GM18909 (cell line): Measurements from ENCODE around the gene ANO4.

Source experiments
- ATAC-seq: cut with Tn5 transposase; IDR thresholded peaks from one replicate; pipeline ENCODE4 v1.9.1; 2021; ENCODE audit warnings: mild to moderate bottlenecking; ENCODE audit not compliant: unreplicated experiment, poor library complexity

ANO4 gene

DNA sequence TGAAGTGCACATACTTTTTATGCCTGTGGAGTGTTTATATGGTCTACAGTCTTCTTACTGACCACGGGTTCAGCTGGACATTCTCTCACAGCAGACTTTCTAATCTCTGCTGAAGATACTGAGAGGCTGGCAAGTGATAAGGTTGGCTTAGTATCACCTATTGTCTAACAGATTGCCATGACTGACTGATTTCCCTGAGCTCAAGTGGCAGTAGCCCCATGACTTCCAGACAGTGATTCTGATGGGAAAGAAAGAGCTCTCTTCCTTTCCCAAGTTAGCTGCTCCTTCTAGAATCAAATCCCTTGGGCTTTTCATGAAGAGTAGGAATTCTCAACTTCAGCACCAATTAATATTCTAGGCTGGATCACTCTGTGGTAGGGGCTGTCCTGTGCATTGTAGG, 141.4 kb downstream of the ANO4 start:
- no peak for ATAC-seq

DNA sequence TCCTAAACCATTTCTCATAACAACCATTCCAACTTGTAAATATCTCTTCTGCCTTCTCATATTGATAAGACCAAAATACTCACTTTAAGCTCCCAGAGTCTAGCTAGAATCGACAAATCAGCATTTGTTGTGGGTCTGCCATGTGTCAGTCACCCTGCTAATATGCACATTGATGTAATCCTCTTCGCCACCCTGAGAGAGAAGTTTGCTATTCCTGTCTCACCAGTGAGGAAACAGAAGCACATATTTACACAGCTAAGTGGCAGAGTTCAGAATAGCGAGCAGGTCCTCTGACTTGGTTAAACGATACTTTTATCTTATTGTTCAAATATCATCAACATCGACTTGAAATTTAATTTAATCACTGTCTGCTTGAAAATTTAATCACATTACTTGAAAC, 142.1 kb downstream of the ANO4 start:
- no peak for ATAC-seq

DNA sequence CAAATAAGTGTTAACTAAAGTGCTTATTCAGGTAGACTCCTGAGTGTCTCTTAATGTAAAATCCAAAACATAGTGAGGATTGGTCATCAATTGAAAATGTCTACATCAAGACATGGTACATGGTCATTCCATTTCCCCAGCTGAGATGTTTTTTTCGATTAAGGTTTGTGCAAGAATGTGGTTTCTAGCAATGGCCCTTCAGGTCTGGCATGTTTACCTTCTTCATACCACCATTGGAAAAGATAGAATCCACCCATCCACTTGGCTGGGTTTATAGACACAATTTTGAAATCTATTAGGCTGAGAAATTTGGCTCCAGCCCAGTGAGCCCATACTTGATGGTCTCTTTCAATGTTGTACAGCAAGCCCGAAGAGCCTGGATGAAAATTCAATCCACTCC, 145.9 kb downstream of the ANO4 start:
- ATAC-seq, result no peak

DNA sequence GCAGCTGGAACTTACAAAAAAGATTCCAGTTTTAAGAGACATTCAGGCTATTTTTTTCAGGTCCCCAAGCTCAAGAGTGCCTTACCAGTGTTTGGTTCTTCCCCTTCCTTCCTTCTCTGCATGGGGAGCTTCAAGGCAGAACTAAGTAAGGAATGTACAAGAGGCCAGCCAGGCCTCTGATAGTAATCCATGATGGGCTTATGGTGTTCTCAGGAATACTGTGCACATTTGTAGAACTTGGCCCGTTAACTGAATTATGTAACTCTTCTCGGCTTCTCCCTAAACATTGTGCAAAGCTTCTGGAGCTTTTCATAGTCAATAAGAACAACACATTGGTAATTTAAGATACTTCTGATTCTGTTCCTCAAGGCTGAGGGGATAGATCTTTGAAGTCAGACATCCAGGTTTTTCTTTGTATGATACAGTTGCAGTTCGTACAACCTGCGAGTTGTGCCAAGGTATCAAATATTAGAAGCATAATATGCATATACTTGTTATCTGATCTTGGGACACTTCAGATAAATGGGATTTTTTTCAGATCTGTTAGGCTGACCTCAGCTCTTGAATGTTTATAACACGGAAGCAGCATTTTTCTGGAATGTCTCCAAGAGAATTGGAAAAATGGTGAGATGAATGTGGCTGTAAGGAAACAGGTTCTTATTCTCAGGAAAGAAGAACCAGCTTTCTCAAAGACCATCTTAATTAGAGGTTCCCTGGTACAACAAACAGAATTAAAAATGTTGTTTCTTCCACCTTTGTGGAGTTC, 148.6 kb downstream of the ANO4 start:
- no peak for ATAC-seq

DNA sequence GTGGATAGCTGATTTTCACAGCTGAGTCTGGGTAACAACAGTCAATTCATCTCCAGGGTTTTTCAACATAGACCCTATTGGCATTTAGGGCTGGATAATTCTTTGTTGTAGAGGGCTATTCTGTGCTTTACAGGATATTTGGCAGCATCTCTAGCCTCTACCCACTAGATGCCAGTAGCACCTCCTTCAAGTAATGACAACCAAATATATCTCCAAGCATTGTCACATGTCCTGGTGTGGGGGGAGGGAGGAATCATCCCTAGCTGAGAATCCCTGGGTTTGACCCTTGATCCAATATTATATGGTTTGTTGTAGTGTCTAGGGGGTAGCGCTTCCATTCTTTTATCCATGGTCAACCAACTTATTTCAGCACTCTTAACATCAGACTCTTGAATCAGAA, 157.2 kb downstream of the ANO4 start:
- ATAC-seq, result no peak

DNA sequence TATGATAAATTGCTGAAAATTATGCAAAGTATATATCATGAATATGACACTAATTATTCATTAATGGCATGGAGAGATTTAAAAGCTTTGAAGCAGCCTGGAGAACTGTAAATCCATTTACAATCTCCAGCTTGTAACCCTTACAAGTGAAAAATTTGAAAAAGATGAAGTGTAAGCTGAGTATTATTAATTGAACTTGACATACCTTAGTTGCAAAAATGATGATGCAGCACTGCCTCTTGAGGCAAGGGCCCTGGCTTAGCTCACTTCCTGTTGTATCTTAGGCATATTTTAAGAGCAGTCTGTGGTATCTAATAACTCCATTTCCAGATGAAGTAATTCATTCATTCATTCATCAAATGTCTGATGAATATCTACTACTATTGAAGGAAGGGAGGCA, 158.6 kb downstream of the ANO4 start:
- no peak for ATAC-seq

DNA sequence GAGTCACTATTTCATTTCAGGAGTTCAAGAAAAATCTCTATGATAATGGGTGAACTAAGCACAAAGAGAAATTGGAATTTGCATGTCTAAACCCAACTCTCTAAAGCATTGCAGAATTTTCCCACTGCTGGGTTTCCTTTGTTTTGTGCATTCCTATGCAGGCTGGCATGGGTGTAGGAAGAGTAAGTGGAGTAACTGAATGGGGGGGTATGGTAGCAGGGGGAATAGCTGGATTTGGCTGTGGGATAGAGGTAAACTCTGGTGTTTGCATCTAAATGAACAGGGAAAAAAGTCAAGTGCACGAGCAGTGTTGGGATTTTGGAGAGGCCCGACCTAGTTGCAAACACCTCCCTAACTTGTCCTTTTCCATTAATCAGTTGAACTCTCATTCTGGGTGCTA, 159.1 kb downstream of the ANO4 start:
- no peak for ATAC-seq

DNA sequence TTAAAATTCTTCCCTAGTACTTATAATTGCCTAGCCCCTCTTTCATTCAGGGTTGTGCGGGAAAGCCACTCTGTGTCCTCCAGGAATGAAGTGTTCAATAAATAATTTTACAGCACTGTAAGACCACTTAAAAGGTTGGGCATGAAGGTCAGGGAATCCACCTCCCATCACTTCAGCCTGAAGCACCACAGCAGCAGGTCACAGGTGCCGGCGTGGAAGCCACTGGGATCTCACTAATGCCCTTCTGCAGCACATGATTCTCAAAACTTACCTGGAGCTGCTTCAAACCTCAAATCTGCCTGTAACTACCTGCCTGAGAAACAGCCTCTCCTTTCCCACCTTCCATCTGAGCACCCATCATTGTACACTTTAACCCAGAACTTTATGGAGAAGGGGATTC, 159.5 kb downstream of the ANO4 start:
- no peak for ATAC-seq

DNA sequence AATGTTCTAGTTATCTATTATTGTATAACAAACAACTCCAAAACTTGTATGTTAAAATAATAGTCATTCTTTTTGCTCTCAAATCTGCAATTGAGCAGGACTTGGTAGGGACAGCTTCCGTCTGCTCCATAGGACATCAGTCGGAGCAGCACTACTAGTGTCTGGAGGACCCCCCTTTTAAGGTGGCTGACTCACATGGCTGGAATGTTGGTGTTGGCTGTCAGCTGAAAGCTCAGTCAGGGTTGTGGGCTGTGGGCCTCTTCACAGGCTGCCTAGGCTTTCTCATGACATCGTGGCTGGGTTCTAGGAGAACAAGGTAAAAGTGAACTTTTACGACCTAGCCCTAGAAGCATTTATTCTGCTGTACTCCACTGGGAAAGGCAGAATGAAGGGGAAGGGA, 160.6 kb downstream of the ANO4 start:
- ATAC-seq, result no peak

DNA sequence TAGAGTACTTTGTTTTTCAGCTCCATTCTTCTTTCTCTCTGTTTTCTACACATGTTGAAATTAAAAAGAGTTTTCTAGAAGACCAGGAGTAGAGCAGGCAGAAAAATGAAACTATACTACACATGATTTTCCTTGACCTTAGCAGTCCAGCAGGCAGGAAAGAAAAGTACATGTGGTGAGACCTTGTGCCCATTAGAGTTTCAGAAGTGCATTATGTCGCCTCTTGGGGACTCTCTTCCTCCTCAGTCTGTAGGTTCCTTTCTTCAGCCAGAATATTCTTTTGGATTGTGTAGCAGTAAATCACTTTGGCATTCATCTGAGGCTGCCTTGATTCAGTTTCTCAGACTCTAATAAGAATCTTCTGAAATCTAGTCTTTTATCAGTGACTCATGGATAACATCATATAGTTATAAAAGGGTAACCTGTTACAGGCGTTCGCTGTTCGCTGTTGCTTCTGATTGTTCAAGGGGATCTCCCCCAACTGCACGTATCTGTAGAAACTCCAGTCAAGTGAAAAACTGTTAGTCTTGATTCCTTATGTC, 161.8 kb downstream of the ANO4 start:
- ATAC-seq, result no peak

DNA sequence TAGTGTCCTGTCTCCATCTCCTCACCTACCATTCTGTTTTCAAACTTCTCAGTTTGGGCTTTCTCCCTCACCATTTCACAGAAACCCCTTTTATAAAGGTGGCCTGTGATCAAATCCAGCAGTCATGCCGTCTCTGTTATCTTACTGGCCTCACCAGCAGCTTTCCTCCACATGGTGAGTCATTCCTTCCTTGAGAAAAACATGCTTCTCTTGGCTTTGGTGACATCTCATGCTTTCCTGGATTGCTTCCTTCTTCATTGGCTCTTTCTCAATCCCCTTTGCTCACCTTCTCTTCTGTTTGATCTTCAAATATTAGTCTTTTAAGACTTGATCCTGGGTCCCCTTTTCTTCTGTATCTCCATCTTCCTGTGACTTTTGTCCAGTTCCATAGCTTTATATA, 164.9 kb downstream of the ANO4 start:
- no peak for ATAC-seq

DNA sequence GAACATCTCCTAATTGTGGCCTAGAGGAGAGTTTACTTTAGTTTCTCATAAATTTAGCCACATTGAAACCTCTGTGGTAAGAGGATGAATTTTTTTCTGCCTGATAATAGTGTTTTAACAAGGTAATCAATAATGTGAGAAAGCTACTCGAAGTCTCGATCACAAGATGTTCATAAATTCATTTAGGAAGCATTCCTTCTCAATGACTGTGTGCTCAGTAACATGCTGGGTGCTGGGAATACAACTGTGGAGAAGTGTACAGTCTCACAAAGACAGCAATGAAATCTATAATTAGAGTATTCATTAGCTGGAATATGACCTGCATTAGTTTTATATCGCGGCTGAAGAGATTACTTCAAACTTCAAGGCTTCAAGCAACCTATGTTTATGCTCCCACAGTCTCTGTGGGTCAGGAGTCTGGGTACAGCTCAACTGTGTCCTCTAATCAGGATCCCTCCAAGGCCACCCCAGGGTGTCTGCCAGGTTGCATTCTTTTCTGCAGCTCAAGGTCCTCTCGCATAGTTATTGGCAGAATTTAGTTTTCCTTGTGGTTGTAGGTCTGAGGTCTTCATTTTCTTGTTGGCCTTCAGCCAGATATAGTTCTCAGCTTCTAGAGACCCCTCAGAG, 167.6 kb downstream of the ANO4 start:
- no peak for ATAC-seq

DNA sequence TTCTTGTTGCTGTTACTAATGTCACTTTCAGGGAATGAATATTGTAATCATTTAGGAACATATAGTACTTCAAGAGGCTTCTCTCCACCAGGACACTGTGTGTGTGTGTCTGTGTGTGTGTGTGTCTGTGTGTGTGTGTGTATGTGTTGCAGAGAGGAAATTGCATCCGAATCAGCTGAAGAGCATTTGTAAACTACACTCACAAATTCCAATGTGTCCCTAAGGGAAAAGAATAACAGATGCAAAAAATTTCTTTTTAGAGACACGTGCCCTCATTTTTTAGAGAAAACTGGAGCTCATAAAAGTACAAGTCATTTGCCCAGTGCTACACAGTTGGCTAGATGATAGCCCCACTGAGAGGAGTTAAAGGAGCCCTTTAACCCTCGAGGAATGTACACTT, 168.8 kb downstream of the ANO4 start:
- no peak for ATAC-seq

DNA sequence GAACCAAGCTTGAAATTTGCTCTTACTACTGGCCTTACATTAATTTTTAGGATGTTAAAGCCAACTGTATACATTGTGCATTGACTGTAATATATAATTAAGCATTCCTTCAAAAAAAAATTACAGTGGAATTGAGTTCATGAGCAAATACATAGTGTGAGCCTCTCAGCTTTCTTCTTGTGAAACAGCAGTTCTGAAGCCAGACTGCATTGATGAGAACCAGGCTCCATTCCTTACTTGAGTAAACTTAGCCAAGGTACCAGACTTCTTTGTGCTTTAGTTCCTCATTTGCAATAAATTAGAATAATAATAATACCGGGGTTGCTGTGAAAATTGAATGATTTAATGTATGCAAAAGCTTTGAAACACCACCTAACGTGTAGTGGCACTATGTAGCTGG, 169.5 kb downstream of the ANO4 start:
- no peak for ATAC-seq

DNA sequence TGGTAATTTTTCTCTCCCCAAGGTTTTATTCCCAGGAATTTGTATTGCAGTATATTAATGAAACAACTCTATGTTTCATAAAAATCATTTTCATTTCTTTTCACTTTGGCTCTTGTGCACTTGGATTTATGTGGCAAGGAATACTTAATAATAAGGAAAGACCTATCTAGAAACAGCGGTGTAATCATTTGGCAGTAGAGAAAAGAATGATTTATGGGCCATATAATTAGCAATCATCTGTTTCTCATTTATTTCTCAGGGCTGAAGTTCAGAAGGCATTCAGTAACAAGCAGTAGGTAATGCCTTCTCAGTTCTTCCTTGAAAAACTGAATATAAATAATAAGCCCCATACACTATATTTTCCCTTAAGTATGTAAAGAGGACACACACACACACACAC, 172.6 kb downstream of the ANO4 start:
- no peak for ATAC-seq

DNA sequence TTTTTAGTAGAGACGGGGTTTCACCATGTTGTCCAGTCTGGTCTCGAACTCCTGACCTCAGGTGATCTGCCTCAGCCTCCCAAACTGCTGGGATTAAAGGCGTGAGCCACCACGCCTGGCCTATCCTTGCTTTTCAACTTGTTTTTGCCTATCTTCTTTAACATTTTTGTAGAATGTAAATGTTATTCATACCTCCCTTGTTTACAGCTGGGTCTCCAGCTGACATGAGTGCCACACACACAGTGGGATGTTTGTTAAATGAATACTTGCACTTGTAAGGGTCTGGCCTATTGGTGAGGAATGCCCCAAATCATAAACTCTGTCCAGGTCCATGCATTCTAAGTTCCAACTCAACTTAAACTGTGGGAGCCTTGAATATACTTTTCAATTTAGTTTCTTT, 176.3 kb downstream of the ANO4 start:
- no peak for ATAC-seq

DNA sequence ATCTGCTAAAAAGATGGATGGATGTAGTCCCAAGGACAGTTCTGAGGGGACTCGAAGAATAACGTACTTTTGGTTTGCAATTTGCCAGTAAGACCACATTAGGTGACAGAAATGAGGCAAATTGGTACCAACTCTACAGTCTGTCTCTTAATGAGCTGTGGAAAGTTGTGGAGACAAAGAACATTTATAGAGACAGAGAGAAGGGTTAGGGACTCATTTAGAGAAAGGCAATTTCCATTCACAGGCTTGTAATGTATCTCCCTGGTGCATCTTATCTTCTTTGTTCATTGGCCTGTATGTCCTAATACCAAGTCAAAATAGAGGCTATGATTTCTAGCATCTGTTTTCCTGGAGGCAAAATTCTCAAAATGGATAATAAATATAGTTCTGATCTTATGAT, 177.5 kb downstream of the ANO4 start:
- no peak for ATAC-seq

DNA sequence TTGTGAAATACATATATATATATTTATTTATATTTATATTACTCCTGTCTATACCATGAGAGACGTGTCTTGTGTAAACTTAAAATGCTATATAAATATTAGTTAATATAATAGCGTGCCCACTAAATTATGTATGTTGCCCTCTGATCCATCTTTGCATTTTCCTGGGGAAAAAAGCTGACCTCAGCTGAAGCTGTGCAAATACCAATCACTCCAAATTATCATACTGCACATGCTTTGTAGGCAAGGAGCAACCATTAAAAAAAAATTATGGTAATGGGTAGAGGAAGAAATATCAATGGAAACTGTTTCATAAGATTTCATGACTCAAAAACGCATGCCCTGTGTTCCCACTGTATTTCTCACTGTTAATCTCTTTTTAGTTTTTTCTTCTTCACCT, 179.8 kb downstream of the ANO4 start:
- no peak for ATAC-seq

DNA sequence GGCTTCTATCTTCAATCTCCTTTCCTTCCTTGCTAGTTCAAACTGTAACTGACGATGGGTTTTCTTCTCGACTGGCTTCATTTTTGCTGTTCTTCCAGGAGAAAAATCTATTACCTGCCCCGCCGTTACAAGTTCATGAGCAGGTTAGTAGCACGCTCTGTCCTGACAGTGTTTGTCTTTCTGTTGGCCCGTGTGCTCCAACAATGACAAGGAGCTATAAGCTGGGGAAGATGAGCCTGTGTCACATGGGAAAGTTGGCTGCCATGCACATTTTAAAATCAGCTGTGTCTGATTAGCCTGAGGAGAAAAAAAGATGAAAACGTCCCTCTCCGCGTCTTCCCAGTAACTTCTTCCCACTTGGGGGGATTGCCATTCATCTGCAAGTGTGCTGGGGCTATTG, 180.2 kb downstream of the ANO4 start:
- no peak for ATAC-seq

DNA sequence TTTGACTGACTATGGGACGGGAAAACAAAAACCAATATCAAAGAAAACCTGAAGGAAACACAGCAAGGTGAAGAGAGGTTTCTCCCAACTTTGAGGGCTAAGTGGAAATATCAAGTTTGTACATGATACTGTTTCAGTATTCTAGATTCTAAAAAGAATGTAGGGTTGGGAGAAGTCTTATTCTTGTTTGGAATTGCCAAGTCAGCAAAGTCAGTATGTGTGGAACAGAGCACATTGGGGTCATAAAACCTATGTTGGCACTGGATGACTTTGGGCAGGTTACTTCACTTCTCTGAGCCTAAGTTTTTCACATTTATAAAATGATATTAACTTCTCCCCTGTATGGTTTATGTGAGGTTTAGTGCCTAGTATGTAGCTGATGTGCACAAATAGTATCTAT, 182.2 kb downstream of the ANO4 start:
- no peak for ATAC-seq

DNA sequence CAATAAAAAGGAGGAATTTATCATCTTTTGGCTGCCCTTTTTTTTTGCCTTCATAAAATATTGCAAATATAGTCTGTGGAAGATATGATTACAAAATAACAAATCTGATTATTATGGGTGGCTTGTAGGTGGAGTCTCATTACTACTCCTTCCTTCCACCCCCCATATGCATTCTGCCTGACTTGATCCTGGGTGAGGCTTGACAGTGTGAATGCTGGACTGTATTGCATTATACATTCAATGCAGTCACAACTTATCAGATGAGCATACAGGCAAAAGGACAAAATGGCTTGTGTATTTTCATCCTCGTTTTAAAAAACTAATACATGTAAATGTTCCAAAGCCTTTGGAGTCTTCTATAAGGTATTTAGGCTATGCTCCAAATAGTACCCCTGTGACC, 186.3 kb downstream of the ANO4 start:
- no peak for ATAC-seq
